Measurements from ENCODE around the gene ROR1. TPM values are rescaled to one million over a fixed set of nuclear protein-coding genes. Genes with fewer than 3 reads are reported as not detected.
"Not testable (repeated sequence)": the region's sequence is repeated elsewhere in the genome, so short reads cannot be mapped to it uniquely, and the experiment has no call there.

The ROR1 gene
- total and polyA plus RNA-seq, 2 donors (not counting 1 experiment from before 2014, with no cell fraction given) = 0.46 to 16.0 TPM

DNA sequence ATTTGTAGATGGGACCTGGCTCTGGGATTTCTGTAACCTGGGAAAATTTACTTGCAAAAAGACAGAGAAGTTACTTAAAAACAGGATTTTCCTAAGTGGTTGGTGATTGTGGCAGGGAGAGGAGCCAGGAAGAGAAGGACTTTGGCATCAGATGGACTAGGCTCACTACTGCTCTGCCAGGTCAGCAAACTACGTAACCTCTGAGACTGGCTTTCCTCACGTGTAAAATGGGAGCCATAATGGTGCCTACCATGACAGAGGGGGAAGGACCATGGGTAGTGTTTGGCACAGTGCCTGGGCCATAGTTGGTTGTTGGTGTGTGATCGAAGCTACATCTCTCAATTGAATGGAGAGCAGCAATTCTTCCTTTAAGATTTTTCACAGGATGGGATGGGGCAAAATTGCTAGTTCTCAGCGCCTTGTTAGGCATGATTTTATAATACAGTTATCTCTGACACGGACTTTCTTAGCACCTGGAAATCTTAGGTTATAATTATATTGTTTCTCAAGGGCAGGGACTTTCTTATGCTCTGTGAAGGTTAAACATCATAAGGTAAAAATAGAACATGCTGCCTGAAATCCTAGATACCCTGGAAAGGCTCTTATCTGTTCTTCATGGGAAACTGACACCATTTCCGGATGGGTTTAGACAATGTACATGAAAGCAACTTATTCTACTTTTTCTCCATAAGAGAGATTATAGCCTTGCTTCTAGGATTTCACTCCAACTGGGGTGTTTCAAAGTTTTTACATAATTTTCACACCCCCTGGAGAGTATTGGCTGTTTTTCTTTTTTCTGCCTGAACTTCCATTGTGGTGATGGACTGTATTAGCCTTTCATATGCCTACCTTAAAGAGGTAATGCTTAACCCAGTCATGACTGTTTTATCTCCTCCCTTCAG, 10.9 kb downstream of the ROR1 start:
- Mint-ChIP-seq H3K27me3 (peaks cover 13% of the 10 kb centered on the region), H3K4me1 (no peaks in the 10 kb centered on the region), H3K9me3 (ENCODE audit: insufficient read depth) (no peaks in the 10 kb centered on the region), H3K4me3 (no peak overlapping the region), H3K27ac (no peak overlapping the region)
- no peak overlapping the region for H3K4me3 ChIP-seq (ENCODE audit: control extremely low read depth in 1 of 5, extremely low read depth in 1 of 5, insufficient read depth in 1 of 5, low read depth in 2 of 5, low read length in 4 of 5)
- ChIA-PET CTCF (no interaction called here), POLR2A (no interaction called here)
- H3K9me3 ChIP-seq (ENCODE audit: control extremely low read depth in 1 of 3, control insufficient read depth in 2 of 3, insufficient read depth in 1 of 3, low read length in 2 of 3) = no peaks in the 10 kb centered on the region
- H3K9ac ChIP-seq (ENCODE audit: low read length) = no peak overlapping the region
- no peaks in the 10 kb centered on the region for H3K4me1 ChIP-seq (ENCODE audit: control insufficient read depth in 2 of 2, insufficient read depth in 2 of 2, low read length in 2 of 2)
- H3K79me2 ChIP-seq (ENCODE audit: control insufficient read depth, insufficient read depth, low read length) = no peaks in the 10 kb centered on the region
- no peaks in the 10 kb centered on the region for H3K27me3 ChIP-seq (replicated peaks in 1 of 4; ENCODE audit: control extremely low read depth in 1 of 4, control insufficient read depth in 3 of 4, insufficient read depth in 4 of 4, low read length in 3 of 4)
- no peak for TF ChIP-seq EZH2 (IDR thresholded peaks at IDR 0.05; ENCODE audit: borderline replicate concordance, insufficient read depth, low read depth, low read length, poor library complexity, severe bottlenecking)
- TF ChIP-seq, protein P1, sequence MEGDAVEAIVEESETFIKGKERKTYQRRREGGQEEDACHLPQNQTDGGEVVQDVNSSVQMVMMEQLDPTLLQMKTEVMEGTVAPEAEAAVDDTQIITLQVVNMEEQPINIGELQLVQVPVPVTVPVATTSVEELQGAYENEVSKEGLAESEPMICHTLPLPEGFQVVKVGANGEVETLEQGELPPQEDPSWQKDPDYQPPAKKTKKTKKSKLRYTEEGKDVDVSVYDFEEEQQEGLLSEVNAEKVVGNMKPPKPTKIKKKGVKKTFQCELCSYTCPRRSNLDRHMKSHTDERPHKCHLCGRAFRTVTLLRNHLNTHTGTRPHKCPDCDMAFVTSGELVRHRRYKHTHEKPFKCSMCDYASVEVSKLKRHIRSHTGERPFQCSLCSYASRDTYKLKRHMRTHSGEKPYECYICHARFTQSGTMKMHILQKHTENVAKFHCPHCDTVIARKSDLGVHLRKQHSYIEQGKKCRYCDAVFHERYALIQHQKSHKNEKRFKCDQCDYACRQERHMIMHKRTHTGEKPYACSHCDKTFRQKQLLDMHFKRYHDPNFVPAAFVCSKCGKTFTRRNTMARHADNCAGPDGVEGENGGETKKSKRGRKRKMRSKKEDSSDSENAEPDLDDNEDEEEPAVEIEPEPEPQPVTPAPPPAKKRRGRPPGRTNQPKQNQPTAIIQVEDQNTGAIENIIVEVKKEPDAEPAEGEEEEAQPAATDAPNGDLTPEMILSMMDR (IDR thresholded peaks at IDR 0.05) = no peak
- ATAC-seq (ENCODE audit: low read depth) (no peak), DNase-seq (no peak)
- H4K20me1 ChIP-seq (ENCODE audit: control insufficient read depth, insufficient read depth, low read length, poor library complexity, severe bottlenecking) = no peaks in the 10 kb centered on the region
- no peak overlapping the region for H3K27ac ChIP-seq (ENCODE audit: low read length in 2 of 2)
- intact Hi-C loops (cut with micrococcal nuclease) = no loop called here
- no peak overlapping the region for H3K4me2 ChIP-seq (replicated peaks; ENCODE audit: low read depth, low read length, poor library complexity, severe bottlenecking)
- no peak overlapping the region for H2AFZ ChIP-seq (ENCODE audit: insufficient read depth, low read depth, low read length, poor library complexity, severe bottlenecking)
- WGBS (ENCODE audit: insufficient coverage) = 83% methylated on average over 4 of the region's 6 CpGs
- no peaks in the 10 kb centered on the region for H3K36me3 ChIP-seq (replicated peaks in 1 of 2; ENCODE audit: control extremely low read depth in 1 of 2, control insufficient read depth in 1 of 2, extremely low read depth in 1 of 2, insufficient read depth in 2 of 2, low read length in 1 of 2)

DNA sequence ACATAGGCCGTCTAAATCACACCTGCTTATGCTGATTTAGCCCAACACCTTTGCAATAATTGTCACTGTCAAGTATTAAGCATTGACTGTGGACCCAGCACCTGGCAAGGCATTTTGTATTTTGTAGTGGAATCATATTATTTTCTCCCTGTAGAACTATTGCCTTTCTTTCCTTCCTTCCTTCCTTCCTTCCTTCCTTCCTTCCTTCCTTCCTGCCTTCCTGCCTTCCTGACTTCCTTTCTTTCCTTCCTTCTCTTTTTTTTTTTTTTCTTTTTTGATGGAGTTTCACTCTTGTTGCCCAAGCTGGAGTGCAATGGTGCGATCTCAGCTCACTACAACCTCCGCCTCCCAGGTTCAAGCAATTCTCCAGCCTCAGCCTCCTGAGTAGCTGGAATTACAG, 13.5 kb downstream of the ROR1 start:
- CTCF ChIA-PET; H3K4me2 ChIP-seq (replicated peaks; ENCODE audit: low read depth, low read length, poor library complexity, severe bottlenecking); H3K27ac ChIP-seq (ENCODE audit: low read length in 2 of 2); H3K4me1 ChIP-seq (ENCODE audit: control insufficient read depth in 2 of 2, insufficient read depth in 2 of 2, low read length in 2 of 2); H3K79me2 ChIP-seq (ENCODE audit: control insufficient read depth, insufficient read depth, low read length); H3K9me3 Mint-ChIP-seq (ENCODE audit: insufficient read depth); POLR2A ChIA-PET; DNase-seq; H3K9me3 ChIP-seq (ENCODE audit: control extremely low read depth in 1 of 3, control insufficient read depth in 2 of 3, insufficient read depth in 1 of 3, low read length in 2 of 3); H4K20me1 ChIP-seq (ENCODE audit: control insufficient read depth, insufficient read depth, low read length, poor library complexity, severe bottlenecking); H3K4me3 ChIP-seq (ENCODE audit: control extremely low read depth in 1 of 5, extremely low read depth in 1 of 5, insufficient read depth in 1 of 5, low read depth in 2 of 5, low read length in 4 of 5); H3K4me1 Mint-ChIP-seq; ATAC-seq (ENCODE audit: low read depth); H2AFZ ChIP-seq (ENCODE audit: insufficient read depth, low read depth, low read length, poor library complexity, severe bottlenecking); H3K9ac ChIP-seq (ENCODE audit: low read length); H3K27ac Mint-ChIP-seq; H3K27me3 ChIP-seq (replicated peaks in 1 of 4; ENCODE audit: control extremely low read depth in 1 of 4, control insufficient read depth in 3 of 4, insufficient read depth in 4 of 4, low read length in 3 of 4); intact Hi-C loops (cut with micrococcal nuclease); H3K36me3 ChIP-seq (replicated peaks in 1 of 2; ENCODE audit: control extremely low read depth in 1 of 2, control insufficient read depth in 1 of 2, extremely low read depth in 1 of 2, insufficient read depth in 2 of 2, low read length in 1 of 2); H3K4me3 Mint-ChIP-seq: not testable (repeated sequence)
- peaks cover 16% of the 10 kb centered on the region for H3K27me3 Mint-ChIP-seq
- WGBS (ENCODE audit: insufficient coverage) = 80% methylated on average over 1 of the region's 3 CpGs
